NCI-H446 treated with DMSO at 0.1 percent for 48 hours (cell line): ENCODE measurements around the gene SLC25A17.
"Not testable (repeated sequence)": the region's sequence is repeated elsewhere in the genome, so short reads cannot be mapped to it uniquely, and the experiment has no call there.

Experiments
- DNase-seq: peaks from one replicate; lab custom pipeline; 2025; lab: John Stamatoyannopoulos, UW

SLC25A17 gene

GRCh38 chr22:40753114-40753513 lies 66.0 kb downstream of the SLC25A17 start:
- DNase-seq, result no peak

- DNase-seq, result no peak
These were observed 67.9 kb downstream of the SLC25A17 start for GRCh38 chr22:40751250-40751649.

- DNase-seq, result no peak
These were observed 69.3 kb downstream of the SLC25A17 start for GRCh38 chr22:40749829-40750228.

- DNase-seq, result no peak
These were observed 70.5 kb downstream of the SLC25A17 start for GRCh38 chr22:40748388-40749355.

- no peak for DNase-seq
These were observed 71.8 kb downstream of the SLC25A17 start for GRCh38 chr22:40747361-40747760.

- DNase-seq, result no peak
These were observed 72.5 kb downstream of the SLC25A17 start for GRCh38 chr22:40746428-40747220.

GRCh38 chr22:40743768-40744167 lies 75.4 kb downstream of the SLC25A17 start:
- no peak for DNase-seq

GRCh38 chr22:40741116-40741515 lies 78.0 kb downstream of the SLC25A17 start:
- peak; percentile 1 for DNase-seq

- DNase-seq, result no peak
These were observed 79.4 kb downstream of the SLC25A17 start for GRCh38 chr22:40739721-40740120.

- no peak for DNase-seq
These were observed 85.2 kb downstream of the SLC25A17 start for GRCh38 chr22:40733919-40734318.

GRCh38 chr22:40732999-40733292 lies 86.2 kb downstream of the SLC25A17 start:
- DNase-seq, result no peak

- DNase-seq, result no peak
These were observed 89.9 kb downstream of the SLC25A17 start for GRCh38 chr22:40729284-40729683.

GRCh38 chr22:40728731-40729189 lies 90.4 kb downstream of the SLC25A17 start:
- DNase-seq, result no peak

GRCh38 chr22:40727964-40728615 lies 91.1 kb downstream of the SLC25A17 start:
- DNase-seq, result no peak

GRCh38 chr22:40727070-40727963 lies 91.8 kb downstream of the SLC25A17 start:
- DNase-seq, result no peak

GRCh38 chr22:40726514-40726913 lies 92.6 kb downstream of the SLC25A17 start:
- no peak for DNase-seq

- DNase-seq, result no peak
These were observed 95.7 kb downstream of the SLC25A17 start for GRCh38 chr22:40723396-40723933.

- DNase-seq, result peak; percentile 34
These were observed 97.9 kb downstream of the SLC25A17 start for GRCh38 chr22:40721266-40721665.

- DNase-seq, result no peak
These were observed 98.4 kb downstream of the SLC25A17 start for GRCh38 chr22:40720538-40721256.

GRCh38 chr22:40720156-40720537 lies 99.0 kb downstream of the SLC25A17 start:
- not testable (repeated sequence) for DNase-seq
